ACHN (cell line): ENCODE data around the gene ZNF90.
"Not testable (repeated sequence)": the region's sequence is repeated elsewhere in the genome, so short reads cannot be mapped to it uniquely, and the experiment has no call there.

ENCODE experiments used
- DNase-seq: peaks from one replicate; pipeline ENCODE4 v3.0.0-alpha.2; 2015
- in situ Hi-C: cut with HindIII; loops from 2 replicates; pipeline ENCODE4 v1.10.0; 2017; ENCODE audit warnings: low sequenced_read_pairs, low pct_ligation_motif_present, low pct_unique_long_range_greater_than_20kb

The ZNF90 gene

DNA sequence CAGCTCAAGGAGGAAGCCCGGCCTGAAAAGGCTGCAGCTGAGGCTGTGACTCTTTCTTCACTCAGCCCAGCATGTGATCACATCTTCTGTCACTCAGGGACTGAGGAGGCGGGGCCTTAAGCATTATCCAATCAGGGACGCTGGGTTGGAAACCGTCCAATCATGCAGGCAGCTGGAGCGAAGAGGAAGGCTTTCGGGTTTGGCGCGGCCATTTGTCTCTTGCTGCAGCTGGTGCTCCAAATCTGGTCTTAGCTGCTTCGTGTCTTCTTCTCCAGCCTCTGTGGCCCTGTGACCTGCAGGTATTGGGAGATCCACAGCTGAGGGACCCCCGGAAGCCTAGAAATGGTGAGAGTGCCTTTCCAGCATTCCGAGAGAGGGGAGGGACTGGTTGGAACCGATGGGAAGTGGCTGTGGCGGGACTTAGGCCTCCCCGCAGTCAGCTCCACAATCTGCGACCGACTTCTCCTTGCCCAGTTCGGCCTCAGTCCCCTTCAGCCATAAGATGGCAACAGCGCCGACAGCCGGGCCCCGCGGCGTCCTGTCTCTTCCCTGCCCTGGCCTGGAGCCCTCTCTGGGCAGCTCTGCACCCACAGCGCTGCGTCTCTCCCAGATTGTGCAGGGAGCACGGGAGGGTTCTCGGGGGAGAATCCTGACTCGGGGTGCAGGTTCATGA lies at the start of gene ZNF90:
ZNF90 (plus strand) TSS at position 210 of the 673 bp plus-strand sequence; CDS start at position 343, 133 bp downstream.
- no peak for DNase-seq

DNA sequence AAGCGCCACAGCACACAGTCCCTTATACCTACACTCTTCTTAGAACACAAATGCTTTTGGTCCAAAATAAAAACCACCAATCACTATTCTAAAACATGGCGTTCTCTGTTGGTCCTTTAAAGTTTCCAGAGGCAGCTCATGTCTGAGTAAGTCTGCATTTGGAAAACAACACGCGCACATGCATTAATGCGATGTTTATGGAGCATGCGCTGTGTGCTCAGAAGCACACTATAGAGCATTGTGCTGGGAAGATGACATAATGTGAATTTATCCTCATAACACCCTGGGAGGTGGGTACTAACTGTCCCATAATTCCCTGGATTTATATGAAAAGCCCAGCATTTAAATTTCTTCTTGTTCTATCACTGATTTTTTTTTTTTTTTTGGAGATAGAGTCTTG lies 49.2 kb upstream of the ZNF90 start:
- in situ Hi-C loops, result no loop called here

More for the DNA sequence above, at the start of gene ZNF90:
- in situ Hi-C loops, result no loop called here

DNA sequence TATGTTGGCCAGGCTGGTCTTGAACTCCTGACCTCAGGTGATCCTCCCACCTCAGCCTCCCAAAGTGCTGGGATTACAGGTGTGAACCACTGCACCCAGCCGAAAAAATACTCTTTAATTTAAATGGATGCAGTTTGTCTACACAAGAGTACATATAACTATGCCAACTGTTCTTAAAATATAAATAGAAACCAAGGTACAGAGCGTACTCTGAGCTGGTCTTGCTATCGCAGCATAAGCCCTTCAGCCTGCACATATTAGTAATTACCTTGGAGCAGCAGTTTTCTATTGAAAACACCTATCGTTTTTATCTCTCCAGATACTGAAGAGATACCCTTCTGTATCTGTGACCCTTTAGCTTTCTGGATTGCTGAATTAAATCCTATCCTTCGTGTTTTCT lies 41.9 kb upstream of the ZNF90 start:
- DNase-seq, result no peak

More for the DNA sequence above, 49.2 kb upstream of the ZNF90 start:
- DNase-seq, result no peak

DNA sequence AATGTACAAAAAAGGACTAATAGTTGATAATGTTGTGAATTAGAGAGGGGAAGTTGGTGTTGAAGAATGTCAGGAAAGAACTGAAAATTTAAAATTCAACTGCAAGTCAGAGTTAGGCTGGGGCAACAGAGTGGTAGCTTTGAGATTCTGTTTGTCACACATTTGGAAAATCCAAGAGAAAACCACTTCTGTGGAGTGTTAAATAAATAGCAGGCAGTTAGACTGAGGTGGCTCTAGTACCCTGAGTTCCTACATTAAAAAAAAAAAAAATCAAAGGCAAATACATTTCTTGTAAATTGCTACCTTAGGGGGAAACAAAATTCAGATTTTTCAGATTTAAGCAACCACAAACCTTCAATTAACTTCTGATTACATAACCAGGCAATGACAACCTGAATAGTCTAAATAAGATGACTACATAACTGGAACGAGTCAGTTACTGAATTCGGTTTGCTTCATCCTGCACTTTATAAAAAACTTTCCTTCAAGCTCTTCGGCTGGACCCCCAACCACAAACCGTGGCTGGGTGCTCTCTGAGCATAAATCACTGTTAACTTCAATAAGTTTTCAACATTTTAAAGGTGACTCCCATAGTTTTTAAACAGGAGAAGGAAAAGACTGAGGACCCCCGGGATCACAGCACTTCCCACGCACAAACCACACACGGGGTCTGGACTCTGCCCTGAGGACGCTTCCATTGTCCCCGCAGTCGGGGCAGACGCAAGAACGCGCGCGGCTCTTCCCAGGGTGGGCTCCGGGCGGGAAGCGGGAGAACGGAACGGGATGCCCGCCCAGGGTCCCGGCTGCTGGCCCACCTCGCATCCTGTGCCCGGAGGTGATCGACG lies 39.2 kb upstream of the ZNF90 start:
- DNase-seq, result no peak
- in situ Hi-C loops, result no loop called here

More for the DNA sequence above, 41.9 kb upstream of the ZNF90 start:
- in situ Hi-C loops, result no loop called here

DNA sequence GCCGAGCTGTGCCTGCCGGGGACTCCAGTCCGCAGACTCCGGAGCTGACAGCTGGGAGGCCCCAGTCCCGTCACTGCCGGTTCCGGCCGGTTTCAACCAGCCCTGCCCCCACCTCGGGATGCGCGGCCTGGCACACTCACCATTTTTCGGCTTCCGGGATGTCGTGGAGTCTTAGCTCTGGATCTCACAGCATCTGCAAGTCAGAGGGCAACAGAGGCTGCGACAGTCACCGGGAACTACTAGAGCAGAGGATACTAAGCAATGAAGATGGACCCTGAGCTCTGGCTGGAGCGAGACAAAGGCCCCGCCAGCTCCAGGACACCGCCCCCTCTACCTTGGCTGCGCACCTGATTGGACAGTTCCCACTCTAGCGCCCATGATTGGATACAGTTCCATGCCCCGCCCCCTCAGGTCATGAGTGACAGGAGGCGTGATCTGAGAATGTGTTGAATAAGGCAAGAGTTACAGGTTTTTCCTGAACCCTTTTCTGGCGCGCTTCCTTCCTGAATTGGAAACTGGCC lies 38.5 kb upstream of the ZNF90 start, which contains the start of gene ZNF682:
ZNF682 (minus strand) TSS at position 303 of the 521 bp plus-strand sequence; CDS start at position 143, 160 bp downstream.
- DNase-seq, result no peak
- in situ Hi-C loops, result no loop called here

DNA sequence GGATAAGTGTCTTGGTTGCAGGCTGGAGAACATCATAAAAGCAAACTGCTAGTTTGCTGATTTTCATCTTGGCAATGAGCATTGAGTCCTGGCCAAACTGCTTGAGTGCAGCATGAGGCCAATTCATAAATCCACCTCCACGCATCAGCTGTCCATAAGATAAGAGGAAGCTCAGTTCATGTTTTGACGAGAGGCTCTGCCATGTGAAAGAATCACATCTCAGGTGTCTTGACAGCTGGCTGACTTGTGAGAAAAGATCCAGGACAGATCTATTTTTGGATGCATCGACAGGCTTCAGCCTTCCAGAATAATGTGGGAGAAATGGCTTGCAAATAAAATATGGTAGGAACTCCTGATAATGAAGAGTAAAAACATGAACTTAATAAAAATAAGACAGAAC lies 33.1 kb upstream of the ZNF90 start:
- DNase-seq, result no peak
- in situ Hi-C loops, result no loop called here

DNA sequence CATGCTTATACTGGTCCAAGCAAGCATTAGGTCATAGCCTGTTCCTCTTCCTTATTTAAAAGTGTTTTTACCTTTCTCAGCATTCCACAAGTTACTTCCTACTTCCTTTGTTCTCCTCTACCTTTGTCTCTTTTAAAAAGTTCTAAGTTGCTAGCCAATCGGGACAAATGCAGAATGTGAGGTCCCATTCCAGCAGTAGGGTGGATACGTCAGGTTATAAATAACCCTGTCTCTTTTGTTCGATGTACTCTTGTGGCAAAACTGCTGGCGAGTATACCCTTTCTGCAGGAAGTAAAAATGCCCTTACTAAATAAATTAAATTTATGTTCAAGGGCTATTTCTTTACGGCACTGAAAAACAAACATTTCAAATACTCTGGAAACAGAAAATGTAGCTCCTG lies 32.1 kb upstream of the ZNF90 start:
- in situ Hi-C loops, DNase-seq: not testable (repeated sequence)

DNA sequence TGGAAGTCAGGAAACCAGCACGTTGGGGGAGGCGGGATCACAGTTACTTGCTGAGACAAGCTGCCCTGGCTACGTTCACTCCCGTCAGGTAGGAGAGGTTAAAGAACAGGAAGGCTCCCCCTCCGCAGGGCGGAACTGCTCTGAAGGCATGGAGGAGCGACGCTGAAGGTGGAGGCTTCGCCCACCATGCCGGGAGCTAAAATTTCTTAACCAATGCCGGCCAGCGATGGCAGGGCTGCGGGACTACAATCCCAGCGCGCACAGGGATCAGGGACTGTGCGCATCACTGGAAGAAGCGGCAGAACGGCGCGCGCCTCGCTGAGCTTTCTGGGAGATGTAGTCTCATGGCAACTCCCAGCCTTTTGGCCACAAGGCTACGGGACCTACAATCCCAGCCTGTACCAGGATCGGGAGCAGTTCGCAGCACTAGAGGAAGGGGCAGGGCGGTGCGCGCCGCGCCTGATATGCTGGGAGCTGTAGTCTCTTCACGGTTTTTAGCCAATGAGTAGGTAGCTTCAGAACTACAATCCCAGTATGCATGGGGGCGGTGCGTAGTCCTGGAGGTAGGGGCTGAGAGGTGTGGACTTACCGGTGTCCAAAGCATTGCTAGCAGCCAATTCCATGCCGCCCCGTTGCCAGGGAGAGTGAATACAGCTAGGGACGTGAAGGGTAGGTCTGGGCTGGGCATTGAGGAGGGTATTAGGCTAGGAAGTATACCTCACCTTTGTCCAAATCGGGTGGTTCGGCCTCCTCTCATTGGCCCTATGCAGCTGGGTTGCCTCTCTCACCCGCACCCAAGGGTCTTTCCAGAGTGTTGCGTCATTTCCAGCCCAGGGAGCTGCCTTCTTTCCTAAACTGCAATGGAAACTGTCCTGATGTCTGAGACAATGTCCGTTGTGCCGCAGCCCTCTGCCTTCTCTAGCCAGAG lies 25.7 kb upstream of the ZNF90 start:
- in situ Hi-C loops, result no loop called here
- no peak for DNase-seq

DNA sequence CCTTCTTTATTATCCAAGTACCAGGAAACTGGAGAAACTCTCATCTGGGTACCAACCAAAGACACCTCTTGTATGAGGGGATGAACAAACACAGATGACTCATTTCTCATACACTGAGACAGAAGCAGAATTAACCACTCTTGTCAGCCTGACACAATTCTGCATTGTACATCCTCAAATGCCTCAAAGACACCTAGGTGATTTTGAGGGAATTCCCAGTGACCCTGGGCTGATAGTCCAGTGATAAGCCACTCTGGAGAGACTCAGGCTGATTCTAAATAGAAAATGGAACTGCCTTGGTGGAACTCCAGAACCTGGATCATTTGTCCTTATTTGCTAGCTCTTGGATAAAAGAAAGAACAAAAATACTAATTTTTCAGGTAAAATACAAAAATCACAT lies 19.1 kb upstream of the ZNF90 start:
- DNase-seq, in situ Hi-C loops: not testable (repeated sequence)

DNA sequence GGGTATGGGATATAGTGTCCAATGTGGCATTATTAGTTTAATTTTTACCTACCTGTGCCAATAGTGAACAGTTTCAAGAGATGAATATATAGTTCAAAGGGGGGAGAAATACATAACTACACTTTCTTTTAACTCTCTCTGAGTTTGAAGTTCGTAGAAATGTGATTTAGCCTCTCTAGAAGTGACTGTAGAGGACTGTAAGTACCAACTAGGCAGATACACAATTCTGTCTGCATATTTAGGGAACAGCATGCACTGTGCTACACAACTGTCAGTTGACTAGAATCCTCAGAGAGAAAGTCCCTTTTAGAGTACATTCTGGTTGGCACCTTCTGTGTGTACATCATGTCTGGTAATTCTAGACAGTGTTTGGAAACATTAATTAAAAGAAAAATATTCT lies 17.5 kb upstream of the ZNF90 start:
- in situ Hi-C loops, result no loop called here

DNA sequence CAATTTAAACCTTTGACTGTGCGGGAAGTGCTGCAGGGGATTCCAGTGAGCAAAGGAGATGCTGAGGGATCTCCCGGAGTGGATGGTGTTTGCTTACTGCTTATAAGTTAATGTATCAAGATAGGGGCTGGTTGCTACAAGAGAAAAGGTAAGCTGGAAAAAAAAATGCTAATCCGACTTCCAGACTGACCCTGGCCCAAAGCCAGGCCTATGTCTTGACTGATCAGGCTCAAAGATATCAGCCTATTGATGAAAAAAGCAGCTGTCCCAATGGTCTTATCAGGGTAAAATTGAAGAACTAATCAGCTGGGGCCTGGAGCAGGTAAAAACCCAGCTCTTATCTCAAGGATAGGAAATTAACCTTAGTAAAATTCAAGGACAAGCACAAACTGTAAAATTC lies 10.9 kb upstream of the ZNF90 start:
- no peak for DNase-seq
- in situ Hi-C loops, result no loop called here

More for the DNA sequence above, 17.5 kb upstream of the ZNF90 start:
- no peak for DNase-seq

DNA sequence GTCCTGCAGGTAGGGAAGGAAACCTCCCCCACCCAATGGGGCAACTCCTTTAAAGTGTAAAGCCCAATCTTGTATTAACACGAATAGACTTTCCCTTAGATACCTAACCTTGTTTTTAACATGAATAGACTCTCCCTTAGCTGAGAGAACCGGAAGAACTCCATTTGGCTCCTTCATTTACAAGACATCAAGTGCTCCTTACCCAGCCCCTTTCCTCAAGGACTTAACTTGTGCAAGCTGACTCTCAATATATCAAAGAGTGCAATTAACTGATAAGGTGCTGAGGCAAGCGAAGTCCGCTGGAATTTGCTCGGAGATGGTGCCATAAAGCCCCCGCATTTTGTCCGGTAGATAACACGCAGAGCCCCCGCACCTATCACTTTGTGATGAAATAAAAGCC lies 9.9 kb upstream of the ZNF90 start:
- in situ Hi-C loops, result no loop called here
- no peak for DNase-seq

DNA sequence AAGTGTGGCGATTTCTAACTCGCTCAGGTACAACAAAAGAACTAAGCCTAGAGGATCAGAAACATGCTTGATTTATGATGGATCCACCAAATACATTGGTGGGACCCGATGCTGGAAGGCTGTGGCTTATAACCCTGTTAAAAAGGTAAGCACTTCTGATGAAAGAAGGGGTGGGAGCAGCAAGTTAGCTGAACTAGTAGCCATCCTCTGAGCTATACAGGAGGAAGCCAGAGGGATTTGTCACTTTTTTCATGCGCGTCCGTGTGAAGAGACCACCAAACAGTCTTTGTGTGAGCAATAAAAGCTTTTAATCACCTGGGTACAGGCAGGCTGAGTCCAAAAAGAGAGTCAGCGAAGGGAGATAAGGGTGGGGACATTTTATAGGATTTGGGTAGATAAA lies 9.2 kb upstream of the ZNF90 start:
- DNase-seq, in situ Hi-C loops: not testable (repeated sequence)

DNA sequence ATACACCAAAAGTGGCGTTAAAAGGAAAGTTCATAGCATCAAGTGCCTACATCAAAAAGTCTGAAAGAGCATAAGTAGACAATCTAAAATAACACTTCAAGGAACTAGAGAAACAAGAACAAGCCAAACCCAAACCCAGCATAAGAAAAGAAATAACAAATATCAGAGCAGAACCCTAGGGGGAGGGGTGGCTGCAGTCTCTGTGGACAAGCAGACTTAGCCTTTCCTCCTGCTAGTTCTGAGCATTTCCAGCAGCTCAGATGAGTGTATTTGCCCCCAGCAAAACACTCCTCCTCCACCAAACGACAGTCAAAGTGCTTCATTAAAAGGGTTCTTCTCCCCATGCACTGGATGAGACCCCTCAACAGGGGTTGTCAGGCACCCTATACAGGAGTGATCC lies 7.1 kb upstream of the ZNF90 start:
- in situ Hi-C loops, result no loop called here
- DNase-seq, result no peak

DNA sequence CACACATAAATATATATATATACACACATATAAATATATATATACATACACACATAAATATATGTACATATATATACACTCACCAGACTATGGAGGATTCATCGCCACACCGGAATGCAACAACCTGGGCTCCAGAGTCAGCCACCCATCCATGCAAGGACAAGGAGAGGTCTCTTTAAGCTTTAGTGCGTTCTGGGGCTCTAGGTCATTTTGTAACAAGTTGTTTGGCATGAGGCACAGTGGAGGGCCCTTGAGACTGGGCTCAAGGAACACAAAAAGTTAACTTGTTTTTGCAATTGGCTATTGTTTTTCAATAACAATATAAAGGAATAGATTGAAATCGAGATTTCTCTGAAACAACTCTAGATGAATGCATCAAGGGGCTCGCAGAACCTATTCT lies 4.9 kb upstream of the ZNF90 start:
- in situ Hi-C loops, result no loop called here
- no peak for DNase-seq

DNA sequence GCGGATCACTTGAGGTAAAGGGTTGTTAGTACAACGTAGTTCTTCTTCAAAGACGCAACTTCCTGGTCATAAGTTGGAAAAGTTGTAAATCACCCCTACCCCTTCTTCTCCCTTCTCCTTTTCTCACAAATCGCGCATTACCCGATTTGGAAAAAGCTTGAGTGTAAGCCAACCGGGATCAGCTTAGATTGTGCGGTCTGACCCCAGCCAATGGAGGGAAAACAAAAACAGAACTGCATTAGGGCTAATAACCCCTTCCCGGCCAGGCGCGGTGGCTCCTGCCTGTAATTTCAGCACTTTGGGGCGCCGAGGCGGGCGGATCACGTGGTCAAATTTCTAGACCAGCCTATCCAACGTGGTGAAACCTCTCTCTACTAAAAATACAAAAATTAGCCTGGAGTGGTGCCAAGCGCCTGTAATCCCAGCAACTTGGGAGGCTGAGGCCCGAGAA lies 806 bp downstream of the ZNF90 start:
- no peak for DNase-seq
- in situ Hi-C loops, result no loop called here

DNA sequence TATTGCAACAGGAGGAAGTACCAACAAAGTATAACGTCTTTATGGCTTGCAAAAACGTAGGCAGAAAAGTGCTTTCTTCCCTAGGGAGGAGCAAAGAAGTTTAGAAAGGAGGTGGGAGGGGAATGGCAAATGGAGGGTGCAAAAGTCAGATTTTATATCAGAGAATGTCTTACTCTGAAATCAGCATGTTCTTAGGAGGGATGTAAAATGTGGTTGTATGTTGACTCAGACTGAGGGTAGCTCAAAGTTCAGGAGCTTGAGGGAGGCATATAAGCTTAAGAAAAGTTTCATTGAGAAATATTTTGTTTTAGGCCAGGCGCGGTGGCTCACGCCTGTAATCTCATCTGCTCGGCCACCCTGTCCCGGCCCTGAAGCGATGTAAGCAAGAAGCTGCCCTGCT lies 1.7 kb downstream of the ZNF90 start:
- in situ Hi-C loops, result no loop called here

DNA sequence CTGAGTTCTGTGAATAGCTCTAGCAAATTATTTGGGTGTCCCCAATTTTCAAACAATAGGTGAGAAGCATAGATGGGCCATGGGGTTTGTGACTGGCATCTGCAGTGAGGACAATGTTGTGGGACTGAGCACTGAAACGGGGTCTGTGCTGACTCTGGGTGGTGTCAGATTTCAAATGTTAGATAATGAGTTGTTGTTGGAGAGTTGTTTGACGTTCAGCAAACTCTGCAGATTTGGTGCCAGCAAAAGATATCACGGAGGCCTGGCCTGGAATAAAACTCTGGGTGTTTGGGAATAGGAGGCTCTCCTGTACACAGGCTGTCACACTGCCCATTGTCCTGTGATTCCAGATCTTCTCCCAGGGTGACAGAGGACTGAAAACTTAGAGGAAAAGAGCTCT lies 2.9 kb downstream of the ZNF90 start:
- DNase-seq, result no peak
- in situ Hi-C loops, result no loop called here

More for the DNA sequence above, 1.7 kb downstream of the ZNF90 start:
- DNase-seq, result no peak
